A549 (cell line): ENCODE results near the gene BAG1. TPM values are rescaled to one million over a fixed set of nuclear protein-coding genes. Genes with fewer than 3 reads are reported as not detected.

Experiments used
- ATAC-seq, 2 experiments: fragments of 200-7000 bp in 1 of 2; fragments of >200 bp in 1 of 2; cut with Nextera tagmentation in 1 of 2; cut with Tn5 transposase in 1 of 2; 3 replicates each; pipeline versions ENCODE4 v1.8.0 to v1.9.1; 2018 to 2020; ENCODE audit warnings: mild to moderate bottlenecking in 1 of 2, moderate library complexity in 1 of 2
- CTCF ChIA-PET: fragments of 300-600 bp; sonication (Branson Sonifier 250); formaldehyde crosslinking; extraction: SDS; loops from one replicate; lab custom pipeline; 2021; ENCODE audit warnings: antibody characterized with exemption, inconsistent platforms; lab: Yijun Ruan, JAX
- POLR2A ChIA-PET: fragments of 350-600 bp; formaldehyde crosslinking; extraction: SDS; loops from one replicate; lab custom pipeline; 2021; ENCODE audit warnings: antibody characterized with exemption, inconsistent platforms; lab: Yijun Ruan, JAX
- DNase-seq, 2 experiments: peaks; one replicate each; pipeline versions ENCODE4 v3.0.0 to v3.0.0-alpha.2; 2011 to 2016; ENCODE audit warnings: low read depth in 1 of 2, low spot score in 1 of 2
- FAIRE-seq: peaks from 2 replicates; lab custom pipeline; 2011; peaks lifted over from hg19 to GRCh38; lab: Jason Lieb, UNC
- H3K27ac ChIP-seq, 2 experiments: fragments of >200 bp; sonication (Bioruptor Twin); formaldehyde crosslinking; 3 replicates each; pipeline ENCODE4 v1.5.1; 2016 to 2017
- H3K4me1 ChIP-seq: fragments of >200 bp; sonication (Bioruptor Twin); formaldehyde crosslinking; 3 replicates; pipeline ENCODE4 v1.6.1; 2016
- H3K4me2 ChIP-seq: fragments of >200 bp; sonication (Bioruptor Twin); formaldehyde crosslinking; 3 replicates; pipeline ENCODE4 v1.6.1; 2016
- H3K4me3 ChIP-seq: fragments of >200 bp; sonication (Bioruptor Twin); formaldehyde crosslinking; 3 replicates; pipeline ENCODE4 v1.5.1; 2016
- H3K9me3 ChIP-seq: fragments of >200 bp; sonication (Bioruptor Twin); formaldehyde crosslinking; 3 replicates; pipeline ENCODE4 v1.6.1; 2016
- ATOH8 ChIP-seq: fragments of 250-450 bp; sonication (Bioruptor Pico); IDR thresholded peaks from 2 replicates; pipeline ENCODE4 v1.5.0; 2020; ENCODE audit warnings: low read depth, mild to moderate bottlenecking, moderate library complexity
- BCL3 ChIP-seq: fragments of >200 bp; sonication (Bioruptor Twin); formaldehyde crosslinking; IDR thresholded peaks from 3 replicates; pipeline ENCODE4 v1.6.1; 2016
- CBX8 ChIP-seq: fragments of 200-600 bp; sonication (generic); IDR thresholded peaks from 2 replicates; pipeline ENCODE4 v1.6.1; 2016
- CTCF ChIP-seq: fragments of >200 bp; sonication (Bioruptor Twin); formaldehyde crosslinking; IDR thresholded peaks from 3 replicates; pipeline ENCODE4 v1.5.1; 2016
- EHF ChIP-seq: fragments of 250-450 bp; sonication (Bioruptor Pico); IDR thresholded peaks from 2 replicates; pipeline ENCODE4 v1.5.0; 2020; ENCODE audit warnings: mild to moderate bottlenecking
- EP300 ChIP-seq, 2 experiments: fragments of >200 bp; sonication (Bioruptor Twin); formaldehyde crosslinking; IDR thresholded peaks; 2 replicates in 1 of 2; 3 replicates in 1 of 2; pipeline ENCODE4 v1.6.1; 2016 to 2017
- HDAC2 ChIP-seq: fragments of 200-600 bp; sonication (generic); IDR thresholded peaks from 2 replicates; pipeline ENCODE4 v1.6.1; 2016
- HOXA7 ChIP-seq: fragments of 250-450 bp; sonication (Bioruptor Pico); IDR thresholded peaks from 2 replicates; pipeline ENCODE4 v1.5.0; 2020; ENCODE audit warnings: mild to moderate bottlenecking, moderate library complexity
- KDM5A ChIP-seq: fragments of 200-600 bp; sonication (generic); IDR thresholded peaks from 2 replicates; pipeline ENCODE4 v1.6.1; 2016; ENCODE audit warnings: antibody characterized with exemption, mild to moderate bottlenecking
- MAFK ChIP-seq: fragments of 450-650 bp; IDR thresholded peaks from 2 replicates; pipeline ENCODE4 v1.6.1; 2014; ENCODE audit not compliant: partially characterized antibody
- MAX ChIP-seq: IDR thresholded peaks from 2 replicates; pipeline ENCODE4 v1.6.1; 2012
- MYC ChIP-seq: IDR thresholded peaks from 2 replicates; pipeline ENCODE4 v1.6.1; 2012; ENCODE audit warnings: mild to moderate bottlenecking, inconsistent platforms, low read length, improper control_type of control experiment, borderline replicate concordance
- NR3C1 ChIP-seq: fragments of >200 bp; sonication (Bioruptor Twin); formaldehyde crosslinking; IDR thresholded peaks from 3 replicates; pipeline ENCODE4 v1.6.1; 2017
- RAD21 ChIP-seq, 2 experiments: fragments of >200 bp in 1 of 2; sonication (Bioruptor Twin) in 1 of 2; formaldehyde crosslinking in 1 of 2; IDR thresholded peaks in 1 of 2; conservative IDR thresholded peaks in 1 of 2; 2 replicates in 1 of 2; 3 replicates in 1 of 2; pipeline ENCODE4 v1.6.1; 2012 to 2018; ENCODE audit warnings: inconsistent platforms in 1 of 2
- RARB ChIP-seq: fragments of 250-450 bp; sonication (Bioruptor Pico); IDR thresholded peaks from 2 replicates; pipeline ENCODE4 v1.8.0; 2021; ENCODE audit warnings: mild to moderate bottlenecking, moderate library complexity
- RCOR1 ChIP-seq: fragments of 150-350 bp; IDR thresholded peaks from 2 replicates; pipeline ENCODE4 v1.6.1; 2014; ENCODE audit warnings: antibody characterized with exemption, low read length, low read depth
- REST ChIP-seq: fragments of 200-600 bp; sonication (generic); IDR thresholded peaks from 2 replicates; pipeline ENCODE4 v1.6.1; 2016; ENCODE audit warnings: antibody characterized with exemption, mild to moderate bottlenecking, moderate library complexity
- TFCP2L1 ChIP-seq: fragments of 250-450 bp; sonication (Bioruptor Pico); IDR thresholded peaks from 2 replicates; pipeline ENCODE4 v1.5.0; 2021; ENCODE audit warnings: mild to moderate bottlenecking
- WGBS: methylation state at CpG from one replicate; pipeline ENCODE4 v1.1.6; 2017; ENCODE audit errors: missing lambda C conversion rate; 5-methylcytosine and 5-hydroxymethylcytosine counted together
- polyA plus RNA-seq, 4 experiments: library from polyadenylated mRNA; depleted of rRNA in 3 of 4; stranded (reverse); fragments of >200 nt; fragmentation: RNase III in 1 of 4; extraction: RNeasy Plus Mini Kit Qiagen cat#74134 plus additional on column Dnase treatment in 1 of 4; gene quantifications; 2 replicates in 3 of 4; 3 replicates in 1 of 4; pipeline ENCODE4 v1.2.3, GENCODE V29; 2011 to 2017

Gene BAG1
- polyA plus RNA-seq, 2 of the 4 experiments (the other 2 are of a cell fraction), result 73.0 to 86.9 TPM

GRCh38 chr9:33211695-33212393 is 52.7 kb downstream of the BAG1 start:
- Histone ChIP-seq H3K4me3 (no peak overlapping the region), H3K9me3 (no peaks in the 10 kb centered on the region), H3K4me1 (peaks cover 11% of the 10 kb centered on the region), H3K27ac (peak overlapping the region; percentile 18 to 43; a peak in 4 of 6 replicates), H3K4me2 (peak overlapping the region; percentile 7; the same call in 1 of the 3 replicates)
- peak; percentile 18 to 23 for DNase-seq
- ATAC-seq, result peak; percentile 55 to 57; a peak in 4 of 6 replicates
- ChIA-PET CTCF (interaction anchor here (0.9 to 2.6 kb wide), 6 partner anchors 9 to 131 kb away, joined by 3 to 9 read pairs (median 4); no protein-coding TSS in a partner anchor), POLR2A (interaction anchor here (1.2 kb wide), 1 partner anchor 187 kb away, joined by 3 read pairs; the partner anchor contains the start of gene DNAJA1)
- no peak for FAIRE-seq
- 50% methylated on average over 3 of the region's 3 CpGs for WGBS
- TF ChIP-seq MAFK (peak; percentile 41), HDAC2 (no peak), RAD21 (conservative IDR thresholded peaks at IDR 0.05 in 1 of 2, IDR thresholded peaks at IDR 0.05 in 1 of 2) (peak in 1 of 2 experiments; percentile 3; a peak in 1 of 5 replicates)

GRCh38 chr9:33210006-33210715 is 54.3 kb downstream of the BAG1 start:
- DNase-seq (no peak), FAIRE-seq (no peak), ATAC-seq (no peak)
- TF ChIP-seq ATOH8 (CRISPR knock-in tag) (no peak), EHF (no peak), CBX8 (no peak), CTCF (no peak), NR3C1 (no peak), MAX (no peak), REST (no peak), BCL3 (no peak)
- Histone ChIP-seq H3K9me3 (no peaks in the 10 kb centered on the region), H3K4me3 (no peak overlapping the region), H3K4me1 (peaks cover 11% of the 10 kb centered on the region), H3K4me2 (no peak overlapping the region), H3K27ac (no peak overlapping the region)
- CTCF ChIA-PET, result interaction anchor here (1.2 kb wide), 1 partner anchor 16 kb away, joined by 4 read pairs; no protein-coding TSS in a partner anchor
- POLR2A ChIA-PET, result no interaction called here
- 81% methylated on average over 4 of the region's 4 CpGs for WGBS

- Histone ChIP-seq H3K4me3 (no peak overlapping the region), H3K9me3 (no peaks in the 10 kb centered on the region), H3K27ac (no peak overlapping the region), H3K4me2 (no peak overlapping the region), H3K4me1 (peaks cover 11% of the 10 kb centered on the region)
- TF ChIP-seq TFCP2L1 (CRISPR knock-in tag) (no peak), RARB (CRISPR knock-in tag) (no peak), KDM5A (no peak), RCOR1 (no peak), HOXA7 (CRISPR knock-in tag) (no peak), MYC (no peak), EP300 (IDR thresholded peaks at IDR 0.05) (no peak)
- CTCF ChIA-PET, result interaction anchor here (1.2 kb wide), 1 partner anchor 17 kb away, joined by 4 read pairs; no protein-coding TSS in a partner anchor
- WGBS, result 88% methylated on average over 1 of the region's 1 CpG
- no peak for DNase-seq
- ATAC-seq, result no peak
- POLR2A ChIA-PET, result no interaction called here
- no peak for FAIRE-seq
Observed at GRCh38 chr9:33209394-33209793, 55.1 kb downstream of the BAG1 start.
